Vagina (tissue), 2 donors: ENCODE data around the gene ITM2C.

Experiments used
- POLR2A ChIP-seq, 2 donors: fragments of 450-650 bp; IDR thresholded peaks; one replicate each; pipeline ENCODE4 v1.6.1; 2017; ENCODE audit warnings: antibody characterized with exemption in 2 of 2, mild to moderate bottlenecking in 2 of 2, moderate library complexity in 2 of 2
- TF ChIP-seq, protein P1 (sequence below), 3 experiments: fragments of 450-650 bp in 2 of 3; fragments of 200-600 bp in 1 of 3; sonication (generic) in 1 of 3; IDR thresholded peaks; one replicate each; pipeline ENCODE4 v1.5.1; 2017 to 2019; ENCODE audit warnings: antibody characterized with exemption in 3 of 3, mild to moderate bottlenecking in 2 of 3, moderate library complexity in 2 of 3

DNA sequence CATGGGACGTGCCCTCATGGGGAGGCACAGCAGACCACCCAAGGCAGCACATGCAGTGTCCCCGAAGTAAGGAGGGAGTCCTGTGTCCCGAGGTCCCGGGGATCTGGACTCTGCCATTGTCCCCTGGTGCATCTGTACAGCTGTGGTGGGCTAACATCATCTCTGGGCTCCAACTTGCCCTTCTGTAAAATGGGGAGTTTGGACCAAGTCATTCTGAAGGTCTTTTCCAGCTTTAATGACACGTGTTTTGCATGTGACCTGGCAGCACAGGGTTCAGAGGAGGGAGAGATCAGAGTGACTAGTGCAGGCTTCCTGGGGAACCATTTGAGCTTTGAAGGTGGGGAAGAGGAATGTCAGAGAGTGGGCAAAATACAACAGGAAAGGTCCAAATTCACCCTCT lies 21.5 kb downstream of the ITM2C start:
- TF ChIP-seq, protein P1, sequence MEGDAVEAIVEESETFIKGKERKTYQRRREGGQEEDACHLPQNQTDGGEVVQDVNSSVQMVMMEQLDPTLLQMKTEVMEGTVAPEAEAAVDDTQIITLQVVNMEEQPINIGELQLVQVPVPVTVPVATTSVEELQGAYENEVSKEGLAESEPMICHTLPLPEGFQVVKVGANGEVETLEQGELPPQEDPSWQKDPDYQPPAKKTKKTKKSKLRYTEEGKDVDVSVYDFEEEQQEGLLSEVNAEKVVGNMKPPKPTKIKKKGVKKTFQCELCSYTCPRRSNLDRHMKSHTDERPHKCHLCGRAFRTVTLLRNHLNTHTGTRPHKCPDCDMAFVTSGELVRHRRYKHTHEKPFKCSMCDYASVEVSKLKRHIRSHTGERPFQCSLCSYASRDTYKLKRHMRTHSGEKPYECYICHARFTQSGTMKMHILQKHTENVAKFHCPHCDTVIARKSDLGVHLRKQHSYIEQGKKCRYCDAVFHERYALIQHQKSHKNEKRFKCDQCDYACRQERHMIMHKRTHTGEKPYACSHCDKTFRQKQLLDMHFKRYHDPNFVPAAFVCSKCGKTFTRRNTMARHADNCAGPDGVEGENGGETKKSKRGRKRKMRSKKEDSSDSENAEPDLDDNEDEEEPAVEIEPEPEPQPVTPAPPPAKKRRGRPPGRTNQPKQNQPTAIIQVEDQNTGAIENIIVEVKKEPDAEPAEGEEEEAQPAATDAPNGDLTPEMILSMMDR (IDR thresholded peaks at IDR 0.05), result no peak
- no peak for TF ChIP-seq POLR2A (IDR thresholded peaks at IDR 0.05)
